Measurements from ENCODE around the gene MYRIP.
A peak's percentile ranks its signal among the peaks of the same experiment; 100 is the strongest.

The MYRIP gene

DNA sequence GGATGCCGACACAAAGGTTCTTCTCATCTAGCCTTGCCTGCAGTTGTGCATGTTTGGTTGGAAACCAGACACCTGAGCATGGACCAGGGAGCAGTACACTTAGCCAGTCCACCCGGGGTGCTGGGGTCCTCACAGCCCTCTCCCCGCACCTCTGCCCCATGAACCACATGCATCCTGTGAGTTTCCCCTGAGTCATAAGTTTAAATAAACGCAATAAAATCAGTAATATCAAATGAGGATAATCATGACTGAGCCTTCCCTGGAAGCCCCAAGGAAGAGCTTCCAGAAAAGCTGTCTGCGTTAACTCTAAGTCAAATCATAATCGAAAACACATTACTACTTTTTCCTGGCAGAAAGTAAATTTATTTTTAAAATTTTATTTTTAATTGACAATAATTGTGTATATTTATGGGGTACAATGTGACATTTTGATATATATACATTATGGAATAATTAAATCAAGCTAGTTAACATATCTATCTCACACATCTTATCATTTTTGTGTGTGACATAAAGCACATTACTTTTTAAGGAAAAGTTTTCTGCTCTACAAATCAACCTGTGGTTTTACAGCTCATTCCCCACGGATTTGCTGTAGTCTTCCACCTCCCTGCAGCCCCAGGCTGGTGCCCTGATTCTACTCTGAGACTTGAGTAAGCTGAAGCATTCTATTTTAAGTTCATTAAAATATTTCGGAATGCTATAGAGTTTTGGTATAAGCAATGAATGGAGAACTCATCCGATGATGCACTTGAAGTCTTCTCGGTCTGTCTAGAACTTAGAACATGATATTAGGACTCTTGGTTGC lies 334.1 kb downstream of the MYRIP start:
- no peak for DNase-seq

DNA sequence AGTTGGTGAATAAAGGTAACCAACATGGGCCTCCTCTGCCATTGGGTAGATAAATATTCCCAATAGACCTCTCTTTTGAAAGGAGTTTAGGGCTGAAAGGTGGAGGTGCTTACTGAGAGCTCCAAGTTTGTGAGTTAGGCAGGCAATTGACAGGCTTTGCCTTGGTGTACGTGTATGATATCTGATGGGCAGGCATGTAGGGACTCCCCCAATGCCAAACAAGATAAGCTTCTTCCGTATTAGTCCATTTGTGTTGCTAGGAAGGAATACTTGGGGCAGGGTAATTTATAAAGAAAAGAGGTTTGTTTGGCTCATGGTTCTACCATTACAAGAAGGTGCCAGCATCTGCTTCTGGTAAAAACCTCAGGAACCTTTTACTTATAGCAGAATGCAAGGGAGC lies 339.4 kb downstream of the MYRIP start:
- DNase-seq: no peak

DNA sequence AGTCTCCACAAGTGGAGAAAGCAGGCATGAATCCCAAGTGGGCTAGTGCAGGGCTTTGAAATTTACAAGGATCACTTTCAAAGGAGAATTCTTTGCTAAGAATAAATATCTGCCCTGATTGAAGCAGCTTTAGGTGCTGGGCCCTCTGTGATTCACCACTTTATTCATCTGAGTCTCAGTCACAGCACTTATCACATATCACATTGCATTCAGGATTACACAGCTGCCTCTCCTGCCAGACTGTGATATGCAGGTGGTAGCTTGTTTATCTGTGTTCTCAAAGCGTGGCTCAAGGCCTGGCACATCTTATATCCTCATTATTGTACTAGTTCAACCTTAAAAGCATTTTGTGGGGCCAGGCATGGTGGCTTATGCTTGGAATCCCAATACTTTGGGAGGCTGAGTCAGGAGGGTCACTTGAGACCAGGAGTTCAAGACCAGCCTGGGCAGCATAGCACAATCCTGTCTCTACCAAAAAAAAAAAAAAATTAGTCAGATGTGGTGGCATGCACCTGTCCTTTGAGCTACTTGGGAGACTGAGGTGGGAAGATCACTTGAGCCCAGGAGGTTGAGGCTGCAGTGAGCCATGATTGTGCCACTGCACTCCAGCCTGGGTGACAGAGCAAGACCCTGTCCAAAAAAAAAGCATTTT lies 343.2 kb downstream of the MYRIP start:
- DNase-seq: no peak

- DNase-seq: no peak
These were observed 351.5 kb downstream of the MYRIP start for GRCh38 chr3:40160933-40161332.

DNA sequence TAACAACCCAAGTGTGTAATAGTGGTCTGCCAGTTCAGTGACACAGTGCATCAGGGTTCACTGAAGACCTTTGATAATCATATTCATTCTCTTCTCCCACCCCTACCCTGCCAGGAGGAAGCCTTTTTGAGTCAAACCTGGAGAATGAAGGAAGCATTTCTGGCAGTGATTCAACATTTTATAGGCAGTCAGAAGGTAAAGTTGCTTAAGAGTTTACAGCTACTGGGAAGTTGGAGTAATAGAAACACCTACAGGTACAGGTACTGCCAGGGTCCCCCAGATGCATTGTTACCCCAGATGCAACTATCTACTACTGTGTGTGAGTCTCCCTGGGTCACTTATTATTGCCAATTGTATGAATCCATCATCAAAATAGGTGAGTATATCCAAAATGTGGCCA lies 353.2 kb downstream of the MYRIP start:
- DNase-seq: no peak

- no peak for DNase-seq
These were observed 357.6 kb downstream of the MYRIP start for GRCh38 chr3:40166997-40167396.

DNA sequence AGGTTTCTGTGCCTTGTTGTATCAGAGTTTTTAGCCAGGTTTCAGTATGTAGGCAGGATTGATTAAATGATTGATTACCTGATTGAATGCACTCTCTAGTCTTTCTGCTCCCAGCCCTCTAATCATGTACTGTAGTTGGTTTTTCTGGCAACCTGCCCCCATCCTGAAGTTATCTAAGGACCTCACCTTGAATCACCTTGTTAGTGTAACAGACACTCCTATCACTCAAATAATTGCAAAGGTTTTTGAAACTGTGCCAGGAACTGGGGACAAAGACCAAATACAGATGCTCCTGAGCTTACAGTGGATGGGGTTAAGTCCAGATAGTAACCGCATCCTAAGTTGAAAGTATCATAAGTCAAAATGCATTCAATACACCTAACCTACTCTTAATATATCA lies 358.5 kb downstream of the MYRIP start:
- DNase-seq: no peak

DNA sequence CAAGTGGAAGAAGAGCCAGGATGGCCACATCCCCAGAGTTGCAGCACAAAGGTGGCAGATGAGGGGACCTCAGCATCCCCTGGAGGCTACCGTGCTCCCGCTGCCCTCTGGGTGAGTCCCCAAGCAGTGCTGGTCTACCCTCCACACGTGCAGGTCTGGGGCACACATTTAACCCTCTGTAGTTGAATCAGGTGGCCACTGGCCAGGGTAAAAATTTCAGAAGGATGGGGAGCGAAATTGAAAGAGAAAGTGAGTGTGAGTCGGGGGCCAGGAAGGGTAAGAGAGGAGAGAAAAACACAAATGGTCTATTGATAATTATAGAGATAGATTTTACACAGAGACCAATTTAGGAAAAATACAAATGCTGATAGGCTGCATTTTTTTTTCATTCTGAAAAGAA lies 360.6 kb downstream of the MYRIP start:
- no peak for DNase-seq

GRCh38 chr3:40170395-40170794 lies 361.0 kb downstream of the MYRIP start:
- no peak for DNase-seq

GRCh38 chr3:40172560-40172959 lies 363.2 kb downstream of the MYRIP start:
- DNase-seq: no peak

GRCh38 chr3:40173227-40173721 lies 363.9 kb downstream of the MYRIP start:
- DNase-seq: no peak

DNA sequence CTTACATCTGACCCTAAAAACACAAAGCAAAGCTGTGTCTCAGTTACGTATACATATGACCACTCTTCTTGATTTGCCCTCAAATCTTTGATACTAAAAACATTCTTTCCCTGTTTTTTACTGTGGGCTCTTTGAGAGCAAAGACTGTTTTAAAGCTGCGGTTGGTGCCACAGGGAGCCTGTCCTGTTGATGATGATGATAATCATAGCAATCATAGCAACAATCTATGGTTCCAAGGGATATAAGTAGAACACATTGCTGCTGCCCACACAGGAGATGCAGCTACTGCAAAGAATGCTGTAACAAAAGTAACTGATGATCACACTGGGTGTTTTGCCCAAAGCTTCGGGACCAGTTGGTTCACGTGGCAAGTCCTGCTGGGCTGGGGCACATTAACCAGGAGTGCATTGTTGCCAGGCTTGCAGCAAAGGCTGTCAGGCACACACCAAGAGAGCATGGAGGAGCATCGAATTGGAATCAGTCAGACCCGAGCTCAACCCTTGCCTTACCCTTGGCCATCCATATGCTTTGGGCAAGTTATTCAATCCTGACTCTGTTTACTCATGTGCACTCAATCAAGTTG lies 368.7 kb downstream of the MYRIP start:
- DNase-seq: no peak

- DNase-seq: peak; percentile 14
These were observed 369.6 kb downstream of the MYRIP start for GRCh38 chr3:40179016-40179415.

- DNase-seq: no peak
These were observed 371.8 kb downstream of the MYRIP start for GRCh38 chr3:40181182-40181581.

DNA sequence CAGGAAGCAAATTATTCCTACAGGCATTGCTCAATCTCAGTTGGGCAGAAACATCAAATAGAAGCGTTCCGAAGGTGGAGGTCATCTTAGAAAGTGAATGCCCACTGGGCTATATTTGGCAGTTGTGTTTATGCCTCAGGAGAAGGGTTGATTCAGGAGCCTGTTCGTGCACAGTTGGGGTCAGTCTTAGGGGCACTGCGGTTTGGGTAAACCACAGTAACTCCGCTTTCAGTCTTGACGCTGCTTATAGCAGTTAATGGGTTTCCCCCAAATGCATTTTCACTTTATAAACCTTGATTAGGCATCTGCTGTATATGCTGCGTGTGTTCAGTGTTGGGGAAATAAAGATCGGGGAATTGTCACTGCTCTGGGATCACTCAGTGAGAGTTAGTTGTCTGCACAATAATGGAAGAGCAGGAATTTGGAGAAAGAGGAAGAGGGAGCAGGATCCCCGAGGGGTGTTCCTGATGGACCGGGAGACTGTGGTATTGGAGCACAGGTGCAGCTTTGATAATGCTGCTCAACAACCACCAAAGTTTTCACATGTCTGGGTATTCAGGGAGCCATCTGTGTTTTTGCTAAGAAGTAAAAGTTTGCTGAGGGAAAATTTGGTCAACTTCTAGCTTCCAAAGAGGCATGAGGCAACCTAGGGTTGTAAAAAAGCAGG lies 375.8 kb downstream of the MYRIP start:
- DNase-seq: no peak

DNA sequence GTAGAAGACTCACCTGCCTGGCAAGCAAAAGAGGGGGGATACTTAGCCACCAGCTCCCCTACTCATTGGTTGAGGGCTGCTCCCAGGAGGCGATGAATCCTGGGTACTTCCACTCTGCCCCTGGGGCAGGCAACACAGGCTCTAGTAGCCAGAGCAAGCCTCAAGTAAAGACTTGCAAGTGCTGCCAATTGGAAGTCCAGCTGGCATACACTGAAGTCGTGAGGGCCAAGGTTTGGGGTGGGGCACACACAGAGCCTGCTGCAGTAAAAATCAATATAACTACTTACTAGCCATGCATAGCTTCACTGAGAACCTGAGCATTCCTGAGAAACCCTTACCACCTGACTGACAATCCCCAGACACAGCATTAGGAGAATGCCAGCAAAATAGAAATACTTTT lies 377.1 kb downstream of the MYRIP start:
- no peak for DNase-seq

DNA sequence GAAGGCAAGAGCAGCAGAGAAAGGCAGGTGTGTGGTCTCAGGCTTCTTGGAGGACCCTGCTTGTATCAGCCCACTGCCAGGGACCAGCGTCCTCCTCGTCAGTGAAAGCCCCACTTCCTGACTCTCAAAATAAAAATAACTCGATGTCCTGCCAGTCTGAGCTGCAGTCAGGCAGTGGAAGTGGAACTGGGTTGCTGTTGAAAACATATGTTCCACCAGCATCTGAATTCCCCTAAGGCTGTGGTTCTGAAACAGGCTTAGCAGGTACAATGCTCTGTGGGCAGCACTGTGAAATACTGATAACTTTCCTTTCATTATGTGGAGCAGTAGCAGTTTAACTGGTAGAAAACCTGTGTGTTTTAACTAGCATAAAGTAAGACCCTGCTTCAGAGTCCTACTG lies 378.5 kb downstream of the MYRIP start:
- DNase-seq: no peak

- DNase-seq: no peak
These were observed 379.7 kb downstream of the MYRIP start for GRCh38 chr3:40189118-40189517.

DNA sequence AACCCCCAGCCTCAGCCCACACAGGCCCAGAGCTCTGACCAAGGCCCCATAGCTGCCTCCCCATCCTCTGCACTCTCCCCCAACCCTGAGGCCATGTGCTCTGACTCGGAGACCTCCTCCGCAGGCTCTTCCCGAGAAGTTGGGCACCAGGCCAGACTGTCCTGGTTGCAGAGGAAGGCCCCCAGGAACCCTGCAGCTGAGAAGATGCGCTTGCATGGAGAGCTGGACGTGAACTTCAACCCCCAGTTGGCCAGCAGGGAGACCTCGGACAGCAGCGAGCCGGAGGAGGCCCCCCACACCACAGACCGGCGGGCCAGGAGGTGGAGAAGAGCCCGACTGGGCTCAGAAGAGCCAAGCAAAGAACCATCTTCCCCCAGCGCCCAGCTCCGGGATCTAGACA lies 380.6 kb downstream of the MYRIP start:
- DNase-seq: no peak

DNA sequence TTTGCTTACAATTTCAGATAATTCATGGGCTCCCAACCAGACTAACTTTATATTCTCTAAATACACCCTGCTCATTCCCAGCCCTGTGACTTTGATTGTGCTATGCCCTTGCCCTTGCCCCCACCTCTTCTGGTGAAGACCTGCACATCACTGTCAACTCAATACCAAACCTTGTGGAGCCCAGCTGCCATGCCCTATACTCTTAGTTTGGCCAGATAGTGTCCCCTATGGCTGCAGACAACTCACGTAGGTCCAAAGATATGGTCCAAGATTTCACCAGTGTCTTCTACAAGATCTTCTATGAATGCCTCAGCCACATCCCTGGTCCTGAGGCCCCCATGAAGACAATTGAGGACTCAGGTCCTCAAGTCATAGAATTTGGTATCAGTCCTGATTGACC lies 381.8 kb downstream of the MYRIP start:
- no peak for DNase-seq

DNA sequence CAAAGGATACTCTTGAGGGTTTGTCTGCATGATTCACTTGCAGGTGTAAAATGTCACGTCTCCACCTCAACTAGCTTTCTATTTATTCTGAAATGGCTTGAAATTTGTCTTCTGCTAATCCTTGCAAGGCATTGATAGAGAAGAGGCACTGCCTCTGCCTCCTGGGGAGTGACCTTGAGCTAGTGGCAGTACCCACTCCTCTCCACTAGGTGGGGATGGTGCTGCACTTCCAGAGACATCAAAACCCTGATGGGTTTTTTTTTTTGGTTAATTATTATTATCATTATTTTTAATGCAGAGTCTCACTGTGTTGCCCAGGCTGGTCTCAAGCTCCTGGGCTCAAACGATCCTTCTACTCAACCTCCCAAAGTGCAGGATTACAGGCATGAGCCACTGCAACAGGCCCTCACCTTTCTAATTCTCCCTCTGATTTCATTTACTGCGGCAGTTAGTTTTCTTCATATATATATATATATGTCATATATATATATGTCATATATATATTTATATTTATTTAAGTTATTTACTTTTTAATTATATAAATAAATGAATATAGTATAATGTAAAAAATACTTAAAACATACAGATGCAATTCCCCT lies 382.5 kb downstream of the MYRIP start:
- DNase-seq: peak; percentile 27

DNA sequence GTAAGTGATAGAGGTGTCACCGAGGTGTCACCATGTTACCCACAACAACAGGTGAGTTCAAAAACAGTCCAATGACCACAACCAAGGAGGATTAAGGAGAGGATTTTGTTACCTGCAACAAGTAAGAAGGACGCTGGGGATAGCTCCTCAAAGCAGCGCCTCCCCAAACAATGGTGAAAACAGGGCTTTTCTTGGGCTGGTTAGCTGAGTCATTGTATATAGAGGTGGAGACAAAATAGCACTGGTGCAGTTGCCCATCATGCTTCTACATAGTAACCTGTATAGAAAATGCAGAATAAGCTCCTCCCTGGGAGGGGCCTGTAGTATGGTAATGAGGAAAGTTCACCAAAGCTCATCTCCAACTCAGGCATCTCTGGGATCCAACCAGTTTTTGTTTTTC lies 383.2 kb downstream of the MYRIP start:
- DNase-seq: no peak

- DNase-seq: no peak
These were observed 387.6 kb downstream of the MYRIP start for GRCh38 chr3:40196966-40197365.

Measured in GDM1 (cell line).